Measurements from ENCODE around the gene MOB1B.
"Not testable (repeated sequence)": the region's sequence is repeated elsewhere in the genome, so short reads cannot be mapped to it uniquely, and the experiment has no call there.

The MOB1B gene

DNA sequence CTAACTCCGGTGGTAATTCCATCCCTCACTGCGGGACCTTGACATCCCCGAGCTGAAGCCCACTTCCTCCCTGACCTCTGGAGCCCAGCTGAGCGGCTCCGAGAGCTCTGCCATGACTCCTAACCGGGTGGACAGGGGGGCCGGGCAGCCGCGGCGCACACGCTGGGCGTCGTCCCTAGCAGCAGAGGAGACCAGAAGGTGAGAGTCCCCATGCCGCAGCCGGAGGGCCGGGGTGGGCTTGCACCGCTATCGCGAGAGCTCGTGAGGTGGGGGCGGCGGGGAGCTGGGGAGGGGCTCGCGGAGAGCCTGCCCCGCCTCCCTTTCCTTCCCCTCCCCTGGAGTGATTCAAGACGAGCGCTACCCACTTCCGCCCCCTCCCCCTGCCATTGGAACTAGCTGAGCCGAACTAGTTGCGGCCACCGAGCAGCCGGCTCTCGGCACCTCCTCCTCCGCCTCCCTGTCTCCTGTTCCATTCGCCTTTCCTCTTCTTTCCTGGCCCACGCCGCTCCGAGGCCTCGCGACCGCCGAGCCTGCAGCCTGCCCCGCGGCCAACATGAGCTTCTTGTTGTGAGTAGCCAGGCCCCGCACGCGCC is at the start of gene MOB1B:
TSS of gene MOB1B (plus strand) at position 386 of the 593 bp plus-strand sequence. CDS start at position 554, 168 bp downstream.
- peak in 55 of 56 donors; percentile 23 to 89 (median 75) for DNase-seq

GRCh38 chr4:70855464-70855863 is 46.7 kb upstream of the MOB1B start:
- DNase-seq: no peak

DNA sequence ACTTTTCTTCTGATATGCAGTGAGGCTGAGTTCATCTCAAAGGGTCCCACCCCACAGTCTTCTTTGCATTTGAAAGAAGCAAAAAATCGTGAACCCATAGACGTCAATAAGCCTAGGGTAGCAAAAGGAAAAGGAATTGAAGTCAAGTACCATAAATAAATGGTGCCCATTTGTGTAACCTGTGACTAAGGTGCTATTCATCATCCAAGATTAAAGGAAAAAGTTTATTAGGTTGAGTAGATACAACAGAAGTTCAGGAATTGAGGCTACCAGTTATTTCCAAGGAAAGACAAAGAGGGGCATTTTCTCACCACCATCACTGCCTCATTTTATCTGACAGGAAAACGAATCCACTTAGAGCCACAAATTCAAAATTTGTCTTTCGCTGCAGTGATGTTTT is 43.7 kb upstream of the MOB1B start:
- DNase-seq: no peak

DNA sequence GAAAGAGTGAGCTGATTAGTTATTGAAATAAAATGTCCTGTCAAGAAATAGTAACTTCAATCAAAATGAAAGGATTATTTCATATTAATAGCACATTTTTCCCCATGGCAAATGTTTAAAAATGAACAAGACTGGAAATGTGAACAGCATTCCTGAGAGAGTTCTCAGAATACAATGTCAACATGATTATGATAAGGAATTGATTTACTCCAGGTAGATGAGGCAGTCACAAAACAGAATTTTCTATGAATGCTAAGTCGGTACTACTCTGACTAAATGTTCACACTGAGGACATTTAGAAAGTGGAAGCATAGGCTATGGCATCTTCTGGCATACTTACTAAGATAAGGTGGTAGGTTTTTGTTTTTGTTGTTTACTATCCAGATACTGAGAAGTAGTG is 43.1 kb upstream of the MOB1B start:
- DNase-seq: no peak

- no peak for DNase-seq
These were observed 38.9 kb upstream of the MOB1B start for GRCh38 chr4:70863099-70863790.

- DNase-seq: no peak
These were observed 33.4 kb upstream of the MOB1B start for GRCh38 chr4:70868778-70869177.

DNA sequence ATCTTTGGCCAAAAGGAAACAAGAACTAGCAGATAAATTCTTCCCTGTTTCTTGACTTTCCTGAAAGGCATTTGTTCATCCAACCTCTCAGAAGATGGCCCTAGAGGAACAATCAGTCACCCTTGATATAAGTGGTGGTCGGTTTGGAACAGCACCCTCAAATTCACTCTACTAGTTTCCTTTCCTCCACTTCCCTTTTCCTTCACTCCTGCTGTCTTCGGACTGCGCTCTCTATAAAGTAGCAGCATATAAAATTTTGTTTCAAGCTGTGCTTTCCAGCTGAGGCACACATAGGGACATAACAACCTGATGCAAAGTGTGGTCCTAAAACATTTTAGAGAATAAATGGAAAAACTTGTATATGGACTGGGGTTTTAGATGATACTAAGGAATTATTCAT is 29.0 kb upstream of the MOB1B start:
- no peak for DNase-seq

DNA sequence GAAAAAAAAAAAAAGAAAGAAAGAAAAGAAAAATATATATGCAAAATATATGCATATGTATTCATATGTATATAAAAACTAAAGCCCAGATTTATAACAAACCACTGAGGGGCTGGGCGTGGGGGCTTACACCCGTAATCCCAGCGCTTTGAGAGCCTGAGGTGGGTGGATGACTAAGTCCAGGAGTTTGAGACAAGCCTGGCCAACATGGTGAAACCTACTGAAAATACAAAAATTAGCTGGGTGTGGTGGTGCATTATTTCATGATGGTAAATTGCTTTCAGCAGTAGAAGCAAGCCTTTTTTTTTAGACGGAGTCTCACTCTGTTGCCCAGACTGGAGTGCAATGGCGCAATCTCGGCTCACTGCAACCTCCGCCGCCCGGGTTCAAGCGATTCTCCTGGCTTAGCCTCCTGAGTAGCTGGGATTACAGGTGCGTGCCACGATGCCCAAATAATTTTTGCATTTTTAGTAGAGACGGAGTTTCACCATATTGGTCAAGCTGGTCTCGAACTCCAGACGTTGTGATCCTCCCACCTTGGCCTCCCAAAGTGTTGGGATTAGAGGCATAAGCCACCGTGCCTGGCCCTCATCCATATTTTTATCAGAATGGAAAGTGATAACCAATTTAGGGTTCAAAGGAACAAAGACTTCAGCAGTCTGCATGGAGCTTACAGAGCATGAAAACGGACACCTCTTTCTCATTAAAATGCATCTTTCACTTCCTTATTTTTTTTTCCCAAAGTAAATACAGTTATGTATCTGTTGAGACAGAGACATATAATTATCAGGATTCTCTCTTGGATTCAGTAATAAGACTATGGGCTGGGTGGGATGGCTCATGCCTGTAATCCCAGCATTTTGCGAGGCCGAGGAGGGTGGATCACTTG is 27.7 kb upstream of the MOB1B start:
- DNase-seq: no peak

GRCh38 chr4:70877556-70877955 is 24.6 kb upstream of the MOB1B start:
- DNase-seq: no peak

- DNase-seq: no peak
These were observed 21.4 kb upstream of the MOB1B start for GRCh38 chr4:70880739-70881138.

DNA sequence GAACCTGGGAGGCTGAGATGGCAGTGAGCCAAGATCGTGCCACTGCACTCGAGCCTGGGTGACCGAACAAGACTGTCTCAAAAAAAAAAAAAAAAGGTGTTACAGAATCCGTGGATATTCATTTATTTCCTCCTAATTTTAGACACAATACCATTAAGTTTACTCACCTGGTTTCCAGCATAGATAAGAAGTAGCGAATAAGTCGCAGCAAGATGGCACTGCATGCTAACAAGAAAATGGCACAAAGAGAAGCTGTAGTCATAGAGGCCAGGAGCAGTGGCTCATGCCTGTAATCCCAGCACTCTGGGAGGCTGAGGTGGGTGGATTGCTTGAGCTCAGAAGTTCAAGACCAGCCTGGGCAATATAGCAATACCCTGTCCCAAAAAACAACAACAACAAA is 17.0 kb upstream of the MOB1B start:
- no peak for DNase-seq

DNA sequence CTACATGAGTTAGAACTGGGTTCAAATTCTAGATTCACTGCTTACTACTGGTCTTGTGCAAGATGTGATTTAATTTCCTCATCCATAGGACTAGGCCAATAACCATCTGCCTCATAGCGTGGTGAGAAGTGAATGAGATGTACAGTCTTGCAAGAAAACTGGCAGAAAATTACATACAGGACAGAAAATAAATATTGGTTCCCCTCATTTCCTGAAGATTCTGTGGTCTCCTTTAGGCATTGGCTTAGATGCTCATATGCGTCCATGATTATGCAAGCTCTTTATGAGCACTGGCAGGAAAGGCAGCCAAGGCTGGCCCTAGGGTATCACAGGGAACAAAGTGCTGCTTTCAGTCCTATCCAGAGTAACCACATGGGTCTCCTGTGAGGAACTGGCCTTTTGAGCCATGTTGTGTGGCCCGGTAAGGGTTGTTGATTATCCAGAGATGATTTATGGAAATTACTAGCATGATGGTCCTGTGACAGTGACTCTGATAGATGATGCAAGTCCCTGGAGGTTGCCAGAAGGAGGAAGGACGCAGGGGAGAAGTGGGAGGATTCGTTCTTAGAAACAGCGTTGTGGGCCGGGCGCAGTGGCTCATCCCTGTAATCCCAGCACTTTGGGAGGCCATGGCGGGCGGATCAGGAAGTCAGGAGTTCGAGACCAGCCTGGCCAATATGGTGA is 9.9 kb upstream of the MOB1B start:
- DNase-seq: no peak

GRCh38 chr4:70893790-70894189 is 8.4 kb upstream of the MOB1B start:
- no peak for DNase-seq

DNA sequence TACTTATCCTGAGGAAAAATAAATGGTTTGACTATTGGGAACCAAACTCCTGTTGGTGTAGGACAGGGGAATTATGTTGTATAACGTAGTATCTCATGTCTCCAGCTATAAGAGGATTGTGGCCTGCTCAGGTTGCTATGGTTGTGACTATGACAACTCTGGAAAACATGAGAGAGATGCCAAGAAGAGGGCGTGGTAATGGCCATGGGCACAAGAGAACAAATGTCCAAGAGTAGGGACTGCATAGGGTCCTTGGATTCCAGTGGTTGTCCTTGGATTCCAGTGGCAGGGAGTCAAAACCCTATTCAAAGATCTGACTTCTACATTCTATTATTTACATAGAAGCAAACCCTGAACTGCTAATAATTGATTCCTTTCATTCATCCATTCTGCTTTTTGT is 6.8 kb upstream of the MOB1B start:
- peak in 9 of 56 donors; percentile 1 to 27 (median 21) for DNase-seq

- peak in 6 of 56 donors; percentile 2 to 48 (median 17) for DNase-seq
These were observed 6.2 kb upstream of the MOB1B start for GRCh38 chr4:70895811-70896491.

DNA sequence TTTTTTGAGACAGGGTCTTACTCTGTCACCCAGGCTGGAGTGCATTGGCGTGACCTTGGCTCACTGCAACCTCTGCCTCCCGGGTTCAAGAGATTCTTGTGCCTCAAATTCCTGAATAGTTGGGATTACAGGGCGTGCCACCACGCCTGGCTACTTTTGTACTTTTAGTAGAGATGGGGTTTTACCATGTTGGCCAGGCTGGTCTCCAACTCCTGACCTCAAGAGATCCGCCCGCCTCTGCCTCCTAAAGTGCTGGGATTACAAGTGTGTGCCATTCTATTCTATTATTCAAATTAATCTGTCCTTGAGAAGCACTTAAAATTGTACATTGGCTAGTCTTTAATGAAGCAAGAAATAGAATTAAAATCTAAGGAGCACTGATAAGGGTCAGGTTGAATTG is 3.6 kb upstream of the MOB1B start:
- not testable (repeated sequence) for DNase-seq

DNA sequence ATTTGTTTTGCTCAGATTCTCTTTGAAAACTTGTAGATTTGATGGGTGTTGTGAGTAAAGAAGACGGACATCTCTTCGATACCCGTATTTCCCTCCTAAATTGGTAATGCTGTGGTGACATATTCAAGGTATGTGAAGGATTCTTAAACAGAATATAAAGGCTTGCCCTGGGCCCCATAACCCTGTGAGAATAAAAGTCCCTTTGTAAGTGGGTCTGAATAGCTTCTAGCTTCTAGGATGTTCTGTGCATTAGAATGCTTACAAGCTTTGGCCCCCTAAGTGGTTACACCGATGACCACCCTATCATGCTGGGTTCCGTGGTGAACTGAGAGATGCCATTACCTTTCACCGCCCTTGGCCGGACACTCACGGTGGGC is 574 bp upstream of the MOB1B start:
- peak in 3 of 56 donors; percentile 23 to 58 (median 50) for DNase-seq

- peak in 32 of 56 donors; percentile 18 to 73 (median 44) for DNase-seq
These were observed 565 bp downstream of the MOB1B start for GRCh38 chr4:70902577-70903290.

DNA sequence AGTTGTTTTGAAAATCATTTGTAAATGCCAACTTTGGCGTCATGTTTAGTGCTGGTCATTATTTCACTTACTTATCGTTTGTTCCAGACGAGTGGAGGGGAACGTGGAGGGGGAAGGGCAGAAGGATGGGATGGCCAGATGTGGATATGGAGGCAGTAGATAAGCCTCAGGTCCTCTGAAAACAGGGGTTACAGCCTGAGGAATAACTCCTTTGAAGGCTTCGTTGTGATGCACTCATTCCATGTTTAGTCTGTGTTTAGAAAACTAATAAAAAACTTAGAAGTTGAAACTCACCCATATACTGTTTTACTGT is 1.1 kb downstream of the MOB1B start:
- peak in 2 of 56 donors; percentile 12 to 26 for DNase-seq

- no peak for DNase-seq
These were observed 6.9 kb downstream of the MOB1B start for GRCh38 chr4:70908993-70909556.
